ENCODE data around the gene BMP3.

The BMP3 gene

GRCh38 chr4:81040012-81040659 is 9.6 kb downstream of the BMP3 start:
- peak in 1 of 2 donors; percentile 6 for DNase-seq (ENCODE audit: low read depth in 1 of 2, low spot score in 1 of 2)

DNA sequence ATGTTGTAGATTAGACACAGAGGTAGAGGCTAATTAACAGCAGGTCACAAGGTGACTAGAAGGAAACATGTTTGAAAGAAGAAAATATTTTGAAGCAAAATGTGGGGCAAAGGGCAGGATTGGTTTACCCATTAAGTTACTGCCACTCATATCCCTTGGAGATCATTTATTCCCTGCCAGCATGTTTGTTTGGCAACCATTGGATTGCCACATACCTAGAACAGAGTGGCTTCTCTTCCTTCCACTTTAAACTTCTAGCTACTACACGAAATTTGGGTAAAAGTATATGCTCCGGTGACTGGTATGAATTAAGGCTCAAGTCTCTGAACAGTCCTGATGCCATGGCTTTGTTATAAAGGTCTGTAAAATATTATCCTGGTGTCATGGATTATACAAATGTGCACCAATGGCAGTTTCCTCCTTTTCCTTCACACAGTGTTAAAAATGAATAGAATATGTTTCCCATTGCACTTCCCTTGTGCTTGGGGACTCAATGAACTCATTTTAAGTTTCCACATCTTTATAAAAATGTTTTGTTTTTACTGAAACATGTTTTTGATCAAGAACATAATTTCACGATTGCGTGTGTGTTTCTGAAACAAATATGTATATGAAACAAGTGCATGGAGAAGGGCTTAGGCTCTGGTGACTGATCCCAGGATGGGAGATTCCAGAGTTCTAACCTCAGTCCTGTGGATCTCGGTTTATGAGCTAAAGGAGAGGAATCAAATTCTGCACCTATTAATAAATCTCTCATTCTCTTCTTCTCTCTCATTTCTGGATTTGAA is 12.3 kb downstream of the BMP3 start:
- DNase-seq (ENCODE audit: low read depth in 1 of 2, low spot score in 1 of 2) = no peak

- no peak for DNase-seq (ENCODE audit: low read depth in 1 of 2, low spot score in 1 of 2)
These were observed 18.8 kb downstream of the BMP3 start for GRCh38 chr4:81049330-81049729.

- DNase-seq (ENCODE audit: low read depth in 1 of 2, low spot score in 1 of 2) = no peak
These were observed 19.4 kb downstream of the BMP3 start for GRCh38 chr4:81049907-81050306.

GRCh38 chr4:81052119-81053068 is 21.9 kb downstream of the BMP3 start:
- peak in 1 of 2 donors; percentile 12 for DNase-seq (ENCODE audit: low read depth in 1 of 2, low spot score in 1 of 2)

DNA sequence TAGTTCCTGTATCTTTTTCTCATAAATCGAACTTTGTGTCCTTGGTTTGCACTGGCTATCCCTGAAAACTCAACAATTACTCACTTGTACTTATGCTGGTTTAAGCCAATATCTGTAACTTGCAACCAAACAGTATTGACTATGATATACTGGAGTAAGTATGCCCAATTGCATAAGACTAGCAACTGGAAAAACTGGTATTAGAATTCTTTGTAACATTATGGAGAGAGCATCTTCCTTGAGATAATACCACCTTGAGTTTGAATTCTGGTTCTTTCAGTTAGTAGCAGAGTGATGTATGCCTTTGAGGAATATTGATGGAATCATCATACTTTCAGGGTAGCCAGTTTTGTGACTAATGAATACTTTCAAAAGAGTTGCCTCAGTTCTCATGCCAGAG is 28.1 kb downstream of the BMP3 start:
- no peak for DNase-seq (ENCODE audit: low read depth in 1 of 2, low spot score in 1 of 2)

- no peak for DNase-seq (ENCODE audit: low read depth in 1 of 2, low spot score in 1 of 2)
These were observed 30.3 kb downstream of the BMP3 start for GRCh38 chr4:81060587-81061343.

- DNase-seq (ENCODE audit: low read depth in 1 of 2, low spot score in 1 of 2) = no peak
These were observed 30.8 kb downstream of the BMP3 start for GRCh38 chr4:81061344-81061730.

GRCh38 chr4:81062001-81062400 is 31.5 kb downstream of the BMP3 start:
- DNase-seq (ENCODE audit: low read depth in 1 of 2, low spot score in 1 of 2) = no peak

DNA sequence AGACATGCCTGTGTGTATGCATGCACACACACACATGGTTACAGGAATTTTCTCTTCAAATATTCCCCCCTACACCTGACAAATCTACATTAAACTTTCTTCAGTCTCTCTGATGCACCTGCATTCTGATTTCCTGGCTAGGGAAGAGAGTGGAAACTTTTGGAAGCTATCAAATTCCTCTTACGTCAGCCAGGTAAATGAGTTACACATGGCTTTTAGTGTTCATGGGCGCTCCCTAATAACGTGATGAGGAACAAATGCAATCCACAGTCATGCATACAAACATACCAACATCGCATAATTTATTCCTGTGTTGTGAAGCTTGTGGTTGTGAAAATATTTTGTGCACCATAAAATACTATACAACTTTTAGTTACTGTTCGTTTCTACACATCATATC is 34.9 kb downstream of the BMP3 start:
- no peak for DNase-seq (ENCODE audit: low read depth in 1 of 2, low spot score in 1 of 2)

GRCh38 chr4:81069706-81070331 is 39.3 kb downstream of the BMP3 start:
- peak; percentile 11 to 64 for DNase-seq (ENCODE audit: low read depth in 1 of 2, low spot score in 1 of 2)

DNA sequence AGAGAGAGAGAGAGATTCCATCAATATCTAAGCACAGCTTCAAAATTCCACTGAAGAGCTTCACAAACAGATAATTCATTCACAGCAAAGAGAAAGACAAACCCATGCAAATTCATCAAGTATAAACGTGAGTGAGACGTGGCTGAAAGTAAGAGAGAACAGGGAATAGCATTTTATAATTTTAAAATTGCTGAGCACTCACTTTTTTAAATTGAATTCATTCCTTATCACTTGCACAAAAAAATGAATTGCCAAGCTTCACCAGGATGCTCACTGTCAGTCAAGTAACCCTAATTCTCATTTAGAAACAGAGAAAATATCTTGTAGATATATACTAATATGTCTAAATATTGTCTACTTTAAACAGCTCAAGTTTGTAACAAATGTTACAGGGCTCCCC is 40.5 kb downstream of the BMP3 start:
- no peak for DNase-seq (ENCODE audit: low read depth in 1 of 2, low spot score in 1 of 2)

- no peak for DNase-seq (ENCODE audit: low read depth in 1 of 2, low spot score in 1 of 2)
These were observed 50.6 kb downstream of the BMP3 start for GRCh38 chr4:81081156-81081555.

GRCh38 chr4:81084029-81084428 is 53.5 kb downstream of the BMP3 start:
- DNase-seq (ENCODE audit: low read depth in 1 of 2, low spot score in 1 of 2) = no peak

- no peak for DNase-seq (ENCODE audit: low read depth in 1 of 2, low spot score in 1 of 2)
These were observed 54.1 kb downstream of the BMP3 start for GRCh38 chr4:81084634-81085033.

- DNase-seq (ENCODE audit: low read depth in 1 of 2, low spot score in 1 of 2) = no peak
These were observed 54.8 kb downstream of the BMP3 start for GRCh38 chr4:81085291-81085690.

- DNase-seq (ENCODE audit: low read depth in 1 of 2, low spot score in 1 of 2) = no peak
These were observed 55.5 kb downstream of the BMP3 start for GRCh38 chr4:81085979-81086378.

- DNase-seq (ENCODE audit: low read depth in 1 of 2, low spot score in 1 of 2) = no peak
These were observed 63.4 kb downstream of the BMP3 start for GRCh38 chr4:81093720-81094401.

DNA sequence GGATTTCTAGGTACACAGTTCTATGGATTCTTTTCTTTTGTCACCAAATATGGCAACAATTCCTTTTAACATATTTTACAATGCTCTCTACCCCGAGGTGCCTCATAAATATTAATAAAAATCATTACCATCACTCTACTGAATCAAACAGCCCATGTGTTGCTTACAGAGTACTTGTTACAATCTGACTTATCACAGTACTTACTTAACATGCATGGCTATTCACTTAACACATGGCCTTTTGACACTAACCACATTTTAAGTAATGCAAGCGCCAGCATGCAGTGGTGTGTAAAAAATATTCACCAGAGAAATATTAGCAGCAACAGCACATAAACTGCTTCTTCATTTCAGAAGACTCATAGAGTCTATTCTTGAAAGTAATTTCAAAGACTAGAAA is 64.9 kb downstream of the BMP3 start:
- no peak for DNase-seq (ENCODE audit: low read depth in 1 of 2, low spot score in 1 of 2)

DNA sequence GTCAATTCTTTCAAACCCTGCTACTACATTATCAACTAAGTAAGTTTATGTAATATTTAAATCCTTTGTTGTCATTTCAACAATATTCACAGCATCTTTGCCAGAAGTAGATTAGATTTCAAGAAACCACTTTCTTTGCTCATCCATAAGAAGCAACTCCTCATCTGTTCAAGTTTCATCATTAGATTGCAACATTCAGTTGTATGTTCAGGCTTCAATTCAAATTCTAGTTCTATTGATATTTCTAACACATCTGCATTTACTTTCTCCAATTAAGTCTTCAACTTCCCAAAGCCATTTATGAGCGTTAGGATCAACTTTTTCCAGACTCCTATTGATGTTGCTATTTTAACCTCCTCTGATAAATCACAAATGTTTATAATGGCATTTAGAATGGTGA is 66.1 kb downstream of the BMP3 start:
- DNase-seq (ENCODE audit: low read depth in 1 of 2, low spot score in 1 of 2) = no peak

All from activated CD4-positive, alpha-beta T cell treated with anti-CD3 and anti-CD28 coated beads, Interleukin-2, amount 50 U/mL, for 24 hours (primary cell).